HEK293 (cell line): Measurements from ENCODE around the gene ELAPOR1.
A peak's percentile ranks its signal among the peaks of the same experiment; 100 is the strongest.

Experiments used
- BCL11B ChIP-seq: fragments of 450-650 bp; formaldehyde crosslinking; IDR thresholded peaks from 2 replicates; pipeline ENCODE4 v1.5.1; 2016; ENCODE audit warnings: low read depth, missing biosample characterization, missing genetic modification characterization
- CTCF ChIP-seq: fragments of 450-650 bp; formaldehyde crosslinking; IDR thresholded peaks from 2 replicates; pipeline ENCODE4 v1.5.1; 2016; ENCODE audit warnings: missing biosample characterization, missing genetic modification characterization
- PATZ1 ChIP-seq: fragments of 450-650 bp; formaldehyde crosslinking; IDR thresholded peaks from 2 replicates; pipeline ENCODE4 v1.5.1; 2016; ENCODE audit warnings: missing biosample characterization, missing genetic modification characterization
- REPIN1 ChIP-seq: fragments of 450-650 bp; formaldehyde crosslinking; IDR thresholded peaks from 2 replicates; pipeline ENCODE4 v1.5.1; 2017; ENCODE audit warnings: missing biosample characterization, missing genetic modification characterization, low read depth
- SP3 ChIP-seq: fragments of 450-650 bp; formaldehyde crosslinking; IDR thresholded peaks from 2 replicates; pipeline ENCODE4 v1.5.1; 2016; ENCODE audit warnings: missing biosample characterization, missing genetic modification characterization
- SP7 ChIP-seq: fragments of 450-650 bp; formaldehyde crosslinking; IDR thresholded peaks from 2 replicates; pipeline ENCODE4 v1.5.1; 2016; ENCODE audit warnings: missing biosample characterization, missing genetic modification characterization
- ZBTB17 ChIP-seq: fragments of 450-650 bp; formaldehyde crosslinking; IDR thresholded peaks from 2 replicates; pipeline ENCODE4 v1.5.1; 2016; ENCODE audit warnings: missing biosample characterization, missing genetic modification characterization
- ZBTB48 ChIP-seq: fragments of 450-650 bp; formaldehyde crosslinking; IDR thresholded peaks from 2 replicates; pipeline ENCODE4 v1.5.1; 2016; ENCODE audit warnings: missing biosample characterization, missing genetic modification characterization
- ZBTB8A ChIP-seq: fragments of 450-650 bp; formaldehyde crosslinking; IDR thresholded peaks from 2 replicates; pipeline ENCODE4 v1.5.1; 2016; ENCODE audit warnings: missing biosample characterization, missing genetic modification characterization
- ZFP37 ChIP-seq: fragments of 450-650 bp; formaldehyde crosslinking; IDR thresholded peaks from 2 replicates; pipeline ENCODE4 v1.5.1; 2016; ENCODE audit warnings: missing biosample characterization, missing genetic modification characterization
- ZIC2 ChIP-seq: fragments of 450-650 bp; formaldehyde crosslinking; IDR thresholded peaks from 2 replicates; pipeline ENCODE4 v1.5.1; 2016; ENCODE audit warnings: missing biosample characterization, missing genetic modification characterization
- ZNF114 ChIP-seq: fragments of 450-650 bp; formaldehyde crosslinking; IDR thresholded peaks from 2 replicates; pipeline ENCODE4 v1.5.0; 2017; ENCODE audit warnings: missing biosample characterization, missing genetic modification characterization
- ZNF221 ChIP-seq: fragments of 450-650 bp; formaldehyde crosslinking; IDR thresholded peaks from 2 replicates; pipeline ENCODE4 v1.5.1; 2017; ENCODE audit warnings: missing biosample characterization, missing genetic modification characterization, borderline replicate concordance
- ZNF26 ChIP-seq: fragments of 450-650 bp; formaldehyde crosslinking; IDR thresholded peaks from 2 replicates; pipeline ENCODE4 v1.5.1; 2016; ENCODE audit warnings: missing biosample characterization, missing genetic modification characterization
- ZNF280C ChIP-seq: fragments of 450-650 bp; formaldehyde crosslinking; IDR thresholded peaks from 2 replicates; pipeline ENCODE4 v1.5.1; 2016; ENCODE audit warnings: missing biosample characterization, missing genetic modification characterization
- ZNF335 ChIP-seq: fragments of 450-650 bp; formaldehyde crosslinking; conservative IDR thresholded peaks from 2 replicates; pipeline ENCODE4 v1.5.1; 2016; ENCODE audit warnings: missing biosample characterization, missing genetic modification characterization
- ZNF416 ChIP-seq: fragments of 450-650 bp; formaldehyde crosslinking; IDR thresholded peaks from 2 replicates; pipeline ENCODE4 v1.5.1; 2016; ENCODE audit warnings: missing biosample characterization, missing genetic modification characterization
- ZNF549 ChIP-seq: fragments of 450-650 bp; IDR thresholded peaks from 2 replicates; pipeline ENCODE4 v1.5.1; 2018; ENCODE audit warnings: missing biosample characterization, missing genetic modification characterization, mild to moderate bottlenecking, inconsistent platforms, moderate library complexity
- ZNF555 ChIP-seq: fragments of 450-650 bp; formaldehyde crosslinking; conservative IDR thresholded peaks from 2 replicates; pipeline ENCODE4 v1.5.1; 2017; ENCODE audit warnings: missing biosample characterization, mild to moderate bottlenecking, missing genetic modification characterization, inconsistent platforms
- ZNF561 ChIP-seq: fragments of 450-650 bp; IDR thresholded peaks from 2 replicates; pipeline ENCODE4 v1.5.1; 2018; ENCODE audit warnings: missing biosample characterization, missing genetic modification characterization, borderline replicate concordance
- ZNF571 ChIP-seq: fragments of 450-650 bp; formaldehyde crosslinking; IDR thresholded peaks from 2 replicates; pipeline ENCODE4 v1.5.0; 2017; ENCODE audit warnings: missing biosample characterization, missing genetic modification characterization
- ZNF629 ChIP-seq: fragments of 450-650 bp; formaldehyde crosslinking; IDR thresholded peaks from 2 replicates; pipeline ENCODE4 v1.5.1; 2017; ENCODE audit warnings: missing biosample characterization, missing genetic modification characterization
- ZNF645 ChIP-seq: fragments of 450-650 bp; formaldehyde crosslinking; IDR thresholded peaks from 2 replicates; pipeline ENCODE4; 2016; ENCODE audit warnings: missing biosample characterization, missing genetic modification characterization
- ZNF670 ChIP-seq: fragments of 450-650 bp; formaldehyde crosslinking; IDR thresholded peaks from 2 replicates; pipeline ENCODE4 v1.5.1; 2016; ENCODE audit warnings: missing biosample characterization, missing genetic modification characterization, low read depth
- ZNF701 ChIP-seq: fragments of 450-650 bp; formaldehyde crosslinking; IDR thresholded peaks from 2 replicates; pipeline ENCODE4 v1.5.1; 2016; ENCODE audit warnings: missing biosample characterization, missing genetic modification characterization
- ZNF704 ChIP-seq: fragments of 450-650 bp; formaldehyde crosslinking; IDR thresholded peaks from 2 replicates; pipeline ENCODE4 v1.5.1; 2016; ENCODE audit warnings: missing biosample characterization, missing genetic modification characterization
- ZSCAN5A ChIP-seq: fragments of 450-650 bp; formaldehyde crosslinking; IDR thresholded peaks from 2 replicates; pipeline ENCODE4 v1.5.1; 2016; ENCODE audit warnings: missing biosample characterization, missing genetic modification characterization

ELAPOR1 gene

GRCh38 chr1:109099938-109100773 lies 13.8 kb upstream of the ELAPOR1 start (continued):
- TF ChIP-seq ZNF561 (tag by site-specific recombination) = peak; percentile 88
- no peak for TF ChIP-seq ZNF26 (tag by site-specific recombination)
- no peak for TF ChIP-seq ZNF701 (tag by site-specific recombination)
- peak; percentile 99; the same call in 1 of the 2 replicates for TF ChIP-seq ZFP37 (tag by site-specific recombination)
- TF ChIP-seq ZBTB17 (tag by site-specific recombination) = peak; percentile 93
- TF ChIP-seq ZNF629 = peak; percentile 83
- peak; percentile 99 for TF ChIP-seq ZNF335 (tag by site-specific recombination)
- no peak for TF ChIP-seq ZNF670 (tag by site-specific recombination)
- peak; percentile 86 for TF ChIP-seq SP3 (tag by site-specific recombination)
- peak; percentile 46; the same call in 1 of the 2 replicates for TF ChIP-seq ZBTB8A (tag by site-specific recombination)
- no peak for TF ChIP-seq ZNF555 (tag by site-specific recombination)
- TF ChIP-seq ZSCAN5A (tag by site-specific recombination) = peak; percentile 85; the same call in 1 of the 2 replicates
- TF ChIP-seq REPIN1 (tag by site-specific recombination) = peak; percentile 69; the same call in 1 of the 2 replicates
- TF ChIP-seq ZNF704 (tag by site-specific recombination) = no peak
- no peak for TF ChIP-seq ZNF571
- no peak for TF ChIP-seq ZNF416
- 0 out of 2 replicates have a peak, but pooled peaks have one; percentile 61 for TF ChIP-seq BCL11B (tag by site-specific recombination)
- no peak for TF ChIP-seq ZNF280C (tag by site-specific recombination)
- no peak for TF ChIP-seq ZNF549
- TF ChIP-seq ZNF645 (tag by site-specific recombination) = peak; percentile 77; the same call in 1 of the 2 replicates
- peak; percentile 100 for TF ChIP-seq PATZ1 (tag by site-specific recombination)
- peak; percentile 95 for TF ChIP-seq SP7 (tag by site-specific recombination)
- peak; percentile 96 for TF ChIP-seq ZBTB48
- no peak for TF ChIP-seq ZNF114 (tag by site-specific recombination)
- TF ChIP-seq ZNF221 (tag by site-specific recombination) = no peak
- TF ChIP-seq CTCF = peak; percentile 91
- peak; percentile 84 for TF ChIP-seq ZIC2 (tag by site-specific recombination)
